NCI-H1694 treated with DMSO at 0.1 percent for 48 hours (cell line): ENCODE results near the gene TEDC2.
A peak's percentile ranks its signal among the peaks of the same experiment; 100 is the strongest.
"Not testable (repeated sequence)": the region's sequence is repeated elsewhere in the genome, so short reads cannot be mapped to it uniquely, and the experiment has no call there.

Source experiments
- DNase-seq: peaks from one replicate; lab custom pipeline; 2025; lab: John Stamatoyannopoulos, UW

The TEDC2 gene

DNA sequence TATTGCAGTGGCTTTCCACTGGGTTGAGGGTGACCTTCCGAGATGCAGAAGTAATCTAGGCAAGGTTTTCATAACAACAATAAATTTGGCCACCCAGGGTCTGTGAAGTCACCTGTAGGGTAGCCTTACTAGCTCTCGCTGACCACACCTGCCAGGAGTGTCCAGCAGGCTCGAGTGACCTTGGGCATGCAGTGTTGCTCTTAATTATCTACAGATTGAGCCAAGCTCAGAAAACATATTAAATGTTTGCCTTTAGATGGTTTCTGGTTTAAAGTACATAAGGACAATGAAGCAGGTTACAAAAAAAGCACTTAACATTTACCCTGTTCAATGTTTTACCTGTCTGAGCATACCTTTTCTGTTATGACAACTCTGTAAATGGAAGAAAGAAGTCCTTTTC, 16.8 kb downstream of the TEDC2 start:
- no peak for DNase-seq

DNA sequence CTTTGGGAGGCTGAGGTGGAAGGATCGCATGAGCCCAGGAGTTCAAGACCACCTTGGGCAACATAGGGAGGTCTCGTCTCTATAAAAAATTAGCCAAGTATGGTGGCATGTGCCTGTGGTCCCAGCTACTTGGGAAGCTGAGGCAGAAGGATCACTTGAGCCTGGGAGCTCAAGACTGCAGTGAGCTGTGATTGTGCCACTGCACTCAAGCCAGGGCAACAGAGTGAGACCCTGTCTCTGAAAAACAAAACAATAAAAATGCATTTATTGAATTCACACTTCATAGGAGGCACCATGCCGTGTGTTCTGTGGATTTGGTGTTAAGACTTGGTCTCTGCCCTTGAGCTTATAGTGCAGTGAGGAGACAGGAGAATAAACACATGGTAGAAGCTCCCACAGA, 17.4 kb downstream of the TEDC2 start:
- no peak for DNase-seq

DNA sequence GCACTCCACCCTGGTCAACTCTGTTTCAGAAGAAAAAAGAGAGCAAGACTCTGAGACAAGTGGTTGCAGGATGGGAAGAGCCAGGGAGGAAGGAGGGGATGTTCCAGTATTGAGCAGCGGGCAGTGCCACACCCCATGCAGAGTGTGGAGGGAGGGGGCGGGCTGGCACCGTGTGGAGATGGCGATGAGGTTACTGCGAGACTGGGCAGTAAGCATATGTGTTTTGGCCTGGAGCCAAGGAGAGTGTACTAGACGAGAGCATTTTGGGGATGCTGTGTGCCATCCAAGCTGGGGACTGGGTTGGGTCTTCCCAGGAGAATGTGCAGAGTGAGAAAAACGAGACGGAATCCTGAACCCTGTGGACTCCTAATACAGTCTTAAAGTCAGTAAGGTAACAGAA, 18.4 kb downstream of the TEDC2 start:
- no peak for DNase-seq

DNA sequence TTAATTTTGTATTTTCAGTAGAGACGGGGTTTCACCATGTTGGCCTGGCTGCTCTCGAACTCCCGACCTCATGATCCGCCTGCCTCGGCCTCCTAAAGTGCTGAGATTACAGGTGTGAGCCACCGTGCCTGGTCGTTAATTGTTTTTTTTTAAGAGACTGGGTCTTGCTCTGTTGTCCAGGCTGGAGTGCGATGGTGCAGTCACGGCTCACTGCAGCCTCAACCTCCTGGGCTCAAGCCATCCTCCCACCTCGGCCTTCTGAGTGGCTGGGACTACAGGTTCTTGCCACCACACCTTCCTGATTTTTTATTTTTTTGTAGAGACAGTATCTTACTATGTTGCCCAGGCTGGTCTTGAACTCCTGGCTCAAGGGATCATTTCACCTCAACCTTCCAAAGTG, 20.1 kb downstream of the TEDC2 start:
- DNase-seq = not testable (repeated sequence)

DNA sequence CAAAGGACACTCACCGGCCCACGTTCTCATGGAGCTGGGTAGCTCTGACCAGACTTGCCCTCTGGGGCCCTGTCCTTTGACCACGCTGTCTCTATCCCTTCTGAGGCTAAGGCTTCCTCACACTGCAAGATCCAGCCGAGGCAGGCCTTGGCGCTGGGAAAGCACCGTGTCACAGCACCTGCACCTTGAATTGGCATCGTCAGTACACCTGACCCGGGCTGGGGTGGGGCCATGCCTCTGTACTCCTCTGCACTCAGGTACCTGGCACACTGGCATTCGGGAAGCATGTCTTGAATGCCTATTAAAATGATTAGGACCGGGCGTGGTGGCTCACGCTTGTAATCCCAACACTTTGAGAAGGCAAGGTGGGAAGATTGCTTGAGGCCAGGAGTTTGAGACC, 21.0 kb downstream of the TEDC2 start:
- DNase-seq = no peak

DNA sequence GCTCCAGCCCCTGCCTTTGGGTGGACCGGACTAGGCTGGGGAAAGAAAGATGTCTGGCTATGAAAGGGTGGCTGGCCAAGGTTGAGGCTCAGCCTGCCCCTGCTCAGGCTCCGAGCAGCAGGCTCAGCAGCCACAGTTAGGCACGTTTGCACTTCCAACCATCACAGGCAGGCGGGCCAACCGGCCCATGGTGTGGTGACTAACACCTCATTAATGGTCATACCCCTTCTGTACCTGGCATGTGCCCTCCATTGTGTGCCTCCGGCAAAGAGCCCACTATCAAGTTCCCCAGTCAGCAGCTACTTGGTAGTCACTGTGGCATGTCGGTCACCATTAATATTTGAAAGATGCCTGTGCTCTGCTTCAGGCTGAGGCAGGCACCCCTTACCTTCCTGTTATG, 21.8 kb downstream of the TEDC2 start:
- no peak for DNase-seq

DNA sequence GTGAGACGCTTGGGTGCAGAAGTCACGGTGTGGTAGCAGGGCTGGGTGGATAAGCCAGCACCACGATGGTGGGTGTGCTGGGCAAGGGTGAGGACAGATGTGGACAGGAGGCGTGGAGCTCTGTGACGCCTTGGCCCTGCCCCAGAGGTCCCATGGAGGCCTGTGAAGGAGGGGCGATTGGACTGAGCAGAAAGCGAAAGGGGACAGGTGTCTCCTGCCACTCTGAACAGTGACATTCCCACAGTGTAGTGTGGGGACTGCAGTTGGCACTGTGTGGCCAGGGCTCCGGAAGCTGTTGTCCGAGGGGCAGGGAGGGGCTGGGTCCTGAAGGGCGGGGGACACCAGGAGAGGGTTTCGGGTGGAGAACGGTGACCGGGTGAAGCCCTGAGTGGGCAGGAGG, 22.3 kb downstream of the TEDC2 start:
- no peak for DNase-seq

DNA sequence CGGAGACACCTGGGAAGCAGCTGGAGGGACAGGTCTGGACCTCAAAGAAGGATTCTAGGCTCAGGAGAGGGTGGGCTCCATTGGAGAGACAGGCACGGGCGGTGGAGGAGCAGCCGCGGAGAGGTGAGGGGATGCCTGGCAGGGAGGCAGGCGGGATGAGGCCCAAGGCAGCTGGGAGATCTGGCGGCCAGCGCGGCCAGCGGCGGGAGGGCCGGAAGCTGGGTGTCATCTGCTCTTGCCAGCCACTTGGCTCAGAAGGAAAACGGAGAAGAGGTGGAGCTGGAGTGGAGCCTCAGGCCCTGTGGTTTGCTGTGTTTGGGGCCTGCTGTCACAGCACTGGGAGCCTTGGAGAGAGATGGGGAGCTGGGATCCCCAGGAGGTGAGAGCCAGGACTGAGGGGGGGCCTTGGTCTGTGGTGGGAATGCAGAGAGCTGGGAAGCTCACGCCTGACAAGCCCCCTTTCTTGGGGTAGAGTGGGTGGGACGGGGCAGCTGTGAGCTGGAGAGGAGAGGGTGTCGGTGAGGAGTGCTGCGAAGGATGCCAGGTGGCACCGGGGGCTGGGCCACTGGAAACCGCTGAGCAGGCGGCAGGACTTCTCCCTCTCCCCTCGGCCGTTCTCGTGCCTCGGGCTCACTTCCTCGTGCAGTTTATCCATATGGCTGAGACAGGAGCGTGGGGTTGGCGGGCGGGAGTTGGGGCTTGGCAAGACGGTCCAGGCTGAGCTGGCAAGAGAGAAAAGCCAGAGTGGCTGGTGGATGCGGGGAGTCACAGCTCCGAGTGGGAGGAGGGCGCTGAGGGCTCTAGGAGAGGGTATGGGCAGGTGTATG, 23.0 kb downstream of the TEDC2 start:
- no peak for DNase-seq

DNA sequence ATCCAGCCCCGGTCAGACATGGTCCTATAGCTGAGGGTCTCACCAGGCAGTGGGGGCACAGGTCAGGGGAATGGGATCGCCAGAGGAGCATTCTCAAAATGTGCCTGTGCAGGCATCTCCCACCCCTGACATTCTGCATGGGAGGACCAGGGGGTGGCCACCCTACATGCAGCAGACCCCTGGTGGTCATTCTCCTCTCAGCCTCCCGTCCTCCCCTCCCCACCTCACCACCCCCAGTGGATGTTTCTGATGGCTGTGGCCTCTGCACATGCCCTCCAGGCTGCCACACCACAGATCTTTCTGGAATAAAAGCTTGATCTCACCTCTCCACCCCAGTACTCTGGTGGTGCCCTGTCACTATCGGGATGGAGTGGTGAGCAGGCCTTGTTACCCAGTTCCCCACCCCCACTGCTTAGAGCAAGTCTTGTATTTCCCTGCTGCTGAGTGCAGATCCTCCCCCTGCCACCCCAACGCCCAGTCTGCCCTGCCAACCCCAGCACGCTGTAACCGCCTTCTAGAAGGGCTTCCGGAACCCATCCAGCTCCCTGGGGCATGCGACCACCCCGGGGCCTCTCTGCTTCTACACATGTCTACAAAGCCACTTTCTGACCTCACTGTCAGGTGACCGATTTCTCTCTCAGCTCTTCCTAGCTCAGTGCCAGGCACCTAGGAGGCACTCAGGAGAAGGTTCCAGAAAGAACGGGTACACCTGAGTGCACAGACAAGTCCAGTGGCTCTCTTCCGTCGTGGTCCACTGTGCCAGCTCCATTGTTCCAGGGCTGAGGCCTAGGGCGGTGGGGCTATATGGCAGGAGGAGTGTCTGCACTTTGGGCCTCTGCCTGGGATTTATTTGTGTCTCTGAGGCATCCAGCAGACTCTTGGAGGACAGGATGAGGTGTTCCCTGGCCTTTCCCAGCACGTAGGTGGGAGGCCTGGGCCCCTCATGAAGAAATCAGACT, 24.3 kb downstream of the TEDC2 start:
- no peak for DNase-seq

DNA sequence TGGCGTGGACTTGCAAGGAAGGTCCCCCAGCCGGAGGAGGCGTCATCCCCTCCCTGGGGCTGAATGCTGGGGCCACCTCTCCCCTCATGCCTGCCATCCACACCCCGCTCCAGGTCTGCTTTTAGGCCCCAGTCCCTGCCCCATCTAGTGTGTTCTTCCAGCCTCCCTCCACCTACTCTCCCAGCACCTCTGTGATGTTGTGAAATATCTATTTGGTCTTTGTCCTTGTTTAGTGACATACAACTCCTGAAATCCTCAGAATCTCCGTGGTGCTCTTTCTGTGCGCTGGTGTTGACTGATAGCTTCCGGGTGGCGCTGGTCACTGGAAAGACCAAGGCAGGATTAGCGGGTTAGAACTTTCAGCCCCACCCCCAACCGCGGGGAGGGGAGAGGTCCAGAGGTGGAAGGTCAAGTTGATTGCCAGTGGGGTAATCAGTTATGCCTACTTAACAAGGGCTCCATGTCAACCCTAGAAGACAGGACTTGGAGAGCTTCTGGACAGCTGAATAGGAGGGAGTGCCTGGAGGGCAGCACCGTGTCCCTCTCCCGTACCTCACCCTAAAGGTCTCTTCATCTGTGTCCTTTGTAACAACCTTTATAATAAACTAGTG, 25.1 kb downstream of the TEDC2 start:
- no peak for DNase-seq

DNA sequence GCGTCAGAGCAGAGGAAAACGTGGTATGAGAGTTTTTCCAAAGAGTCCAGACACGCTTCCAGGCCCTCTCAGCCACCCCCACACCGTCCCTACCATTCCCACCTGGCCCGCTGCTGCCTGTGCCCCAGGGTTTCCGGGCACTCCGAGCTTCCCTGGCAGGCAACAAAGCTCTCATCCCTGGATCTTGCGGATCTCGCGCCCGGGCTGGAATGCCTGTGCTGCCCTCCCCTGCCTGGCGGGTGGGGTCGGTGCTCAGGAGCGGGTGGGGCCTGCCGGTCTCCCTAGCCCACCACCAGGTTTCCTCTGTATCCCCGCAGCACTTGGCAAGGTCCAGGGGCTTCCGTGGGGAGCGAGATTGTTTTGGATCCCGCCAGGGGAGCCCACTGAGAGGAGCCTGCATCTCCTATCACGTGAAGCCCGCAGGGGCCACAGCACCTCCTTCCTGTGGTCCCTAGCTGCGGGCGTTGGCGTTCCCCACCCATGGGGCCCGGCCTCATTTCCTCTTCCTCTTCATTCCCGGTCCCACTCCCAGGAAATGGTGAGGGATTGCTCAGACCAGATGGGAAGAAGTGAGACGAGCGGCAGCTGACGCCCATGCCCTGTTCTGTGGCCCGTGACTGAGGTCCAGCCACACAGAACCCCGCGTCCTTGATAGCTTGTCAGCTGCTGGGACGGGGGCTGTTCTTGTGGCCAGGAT, 26.1 kb downstream of the TEDC2 start:
- DNase-seq = no peak

DNA sequence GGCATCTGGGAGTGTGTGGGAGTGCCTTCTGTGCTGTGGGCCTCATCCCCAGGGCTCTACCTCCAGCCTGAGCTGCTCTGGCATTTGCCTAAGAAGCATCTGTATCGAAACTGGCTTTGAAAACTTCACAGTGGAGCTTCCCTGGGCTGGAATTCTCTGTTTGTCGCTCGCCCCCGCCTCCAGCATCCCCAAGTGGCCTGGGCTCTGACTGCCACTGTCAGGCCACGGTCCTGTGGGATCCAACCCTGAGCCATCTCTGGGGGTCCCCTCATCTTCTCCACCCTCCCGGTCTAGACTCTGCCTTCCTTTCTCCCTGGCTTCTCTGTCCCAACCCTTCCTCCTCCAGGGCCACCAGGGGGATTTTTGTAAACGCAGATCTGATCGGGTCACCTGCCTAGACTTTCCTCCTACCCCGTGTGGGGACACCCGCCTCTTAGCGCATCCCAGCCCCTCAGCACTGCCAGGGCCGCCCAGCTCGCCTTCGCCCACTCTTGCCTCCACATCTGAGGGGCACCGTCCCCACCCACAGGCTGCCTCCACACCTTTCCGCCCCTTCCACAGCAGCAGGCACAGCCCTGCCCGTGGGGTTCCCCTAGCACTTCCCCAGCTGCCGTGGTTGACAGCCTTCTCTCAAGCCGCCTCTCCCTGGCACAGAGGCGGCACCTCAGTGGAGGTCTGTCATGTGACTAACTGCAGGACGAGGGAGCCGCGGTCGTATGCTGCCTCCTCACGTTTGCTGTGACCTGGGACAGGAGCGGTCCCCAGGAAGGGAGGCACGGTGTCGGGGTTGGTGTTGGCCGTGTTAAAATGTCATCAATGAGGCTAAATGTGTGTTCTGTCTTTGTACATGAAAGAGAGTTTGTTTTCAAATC, 27.0 kb downstream of the TEDC2 start:
- peak; percentile 17 for DNase-seq

DNA sequence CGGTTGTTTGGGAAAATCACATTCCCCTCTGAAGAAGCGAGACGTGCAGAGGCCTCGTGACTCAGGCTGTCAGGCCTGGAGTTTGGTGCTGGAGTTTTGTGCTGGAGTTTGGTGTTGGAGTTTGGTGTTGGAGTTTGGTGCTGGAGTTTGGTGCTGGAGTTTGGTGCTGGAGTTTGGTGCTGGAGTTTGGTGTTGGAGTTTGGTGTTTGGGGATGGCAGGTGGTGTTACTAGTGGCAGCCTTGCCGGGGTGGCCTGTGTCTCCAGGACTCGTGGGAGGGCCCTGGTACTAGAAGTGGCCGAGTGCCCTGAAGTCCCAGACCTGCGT, 27.6 kb downstream of the TEDC2 start:
- no peak for DNase-seq

DNA sequence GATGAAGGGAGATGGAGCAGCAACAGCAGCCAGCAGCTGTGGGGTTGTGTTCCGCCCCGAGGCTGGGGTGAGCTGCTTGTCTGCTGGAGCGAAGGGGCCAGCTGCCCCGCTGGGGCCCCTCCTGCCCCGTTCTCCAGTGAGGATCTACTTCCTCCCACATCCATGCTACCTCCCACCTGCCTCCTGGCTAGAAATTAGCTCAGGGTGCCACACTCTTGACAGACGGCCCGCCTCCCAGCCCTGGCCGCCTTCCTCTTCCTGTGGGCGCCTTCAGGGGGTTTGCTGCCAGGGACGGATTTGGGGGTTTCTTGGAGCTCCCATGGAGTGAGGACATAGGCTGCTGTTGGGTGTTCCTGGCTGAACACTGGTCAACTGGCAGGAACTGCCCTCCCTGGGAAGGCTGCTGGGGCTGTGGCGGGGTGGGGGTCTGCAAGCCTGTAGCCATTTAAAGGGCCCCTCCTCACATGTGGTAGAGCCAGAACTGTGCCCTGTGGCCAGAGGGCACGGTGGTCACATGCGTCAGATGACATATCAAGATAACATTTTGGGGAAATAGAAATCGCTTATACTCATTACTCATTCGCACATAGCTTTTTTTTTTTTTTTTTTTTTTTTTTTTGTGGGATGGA, 28.1 kb downstream of the TEDC2 start:
- DNase-seq = no peak

DNA sequence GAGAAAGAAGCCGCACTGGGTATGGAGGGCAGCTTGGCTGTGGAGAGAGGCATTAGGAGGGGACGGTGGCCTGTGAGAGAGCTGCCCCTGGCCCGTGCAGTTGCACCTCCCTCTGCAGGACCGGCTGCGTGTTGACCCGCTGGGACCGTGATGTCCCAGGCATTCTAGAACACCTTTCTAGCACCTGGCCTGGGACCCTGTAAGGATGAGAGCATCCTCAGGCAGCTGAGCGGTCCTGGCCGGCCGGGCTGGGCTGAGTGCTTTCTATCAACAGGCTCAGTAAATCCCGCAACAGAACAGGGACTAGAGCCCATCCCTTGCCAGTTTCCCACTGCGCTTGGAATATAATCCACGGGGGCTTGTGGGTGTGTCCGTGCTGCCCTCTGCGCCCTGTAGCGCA, 29.7 kb downstream of the TEDC2 start:
- DNase-seq = no peak

DNA sequence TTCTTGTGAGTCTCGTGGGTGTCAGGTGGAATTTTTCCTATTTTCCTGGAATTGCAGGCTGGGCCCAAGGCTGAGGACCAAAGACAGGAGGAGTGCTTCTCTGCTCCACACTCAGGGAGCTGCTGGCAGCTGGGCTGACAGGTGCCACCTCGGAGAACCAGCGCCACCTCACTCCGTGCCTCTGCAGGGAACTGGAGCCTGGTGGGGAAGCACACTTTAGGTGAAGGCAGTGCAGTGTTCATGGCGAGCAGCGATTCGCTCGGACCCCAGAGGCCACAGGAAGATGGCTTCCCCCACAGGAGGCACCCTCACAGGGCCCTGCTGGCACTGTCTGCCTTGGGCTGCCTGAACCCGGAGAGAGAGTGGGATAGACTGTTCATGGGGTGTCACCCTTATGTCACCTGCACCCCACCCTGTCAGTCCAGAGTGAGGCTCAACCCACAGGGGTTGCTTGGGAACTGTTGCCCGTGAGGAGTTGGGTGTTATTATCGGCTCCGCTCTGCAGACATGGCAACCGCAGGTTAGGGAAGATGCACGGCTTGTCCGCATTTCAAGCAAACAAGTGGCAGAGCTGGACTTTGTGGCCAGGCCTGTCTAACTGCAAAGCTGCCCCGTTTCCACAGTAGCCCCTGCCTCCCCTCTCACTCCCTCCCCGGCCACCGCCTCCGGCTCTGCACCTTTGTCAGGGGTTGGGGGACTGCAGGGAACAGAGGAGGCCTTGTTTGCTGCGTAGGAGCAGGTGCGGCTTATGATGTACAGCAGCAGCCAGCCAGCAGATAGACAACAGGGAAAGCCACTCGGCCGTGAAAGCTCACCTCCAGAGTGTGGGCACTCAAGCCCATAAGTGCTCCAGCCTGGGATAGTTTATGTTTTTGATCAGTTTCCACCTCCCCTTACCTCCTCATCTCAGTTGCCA, 30.5 kb downstream of the TEDC2 start:
- DNase-seq = no peak

DNA sequence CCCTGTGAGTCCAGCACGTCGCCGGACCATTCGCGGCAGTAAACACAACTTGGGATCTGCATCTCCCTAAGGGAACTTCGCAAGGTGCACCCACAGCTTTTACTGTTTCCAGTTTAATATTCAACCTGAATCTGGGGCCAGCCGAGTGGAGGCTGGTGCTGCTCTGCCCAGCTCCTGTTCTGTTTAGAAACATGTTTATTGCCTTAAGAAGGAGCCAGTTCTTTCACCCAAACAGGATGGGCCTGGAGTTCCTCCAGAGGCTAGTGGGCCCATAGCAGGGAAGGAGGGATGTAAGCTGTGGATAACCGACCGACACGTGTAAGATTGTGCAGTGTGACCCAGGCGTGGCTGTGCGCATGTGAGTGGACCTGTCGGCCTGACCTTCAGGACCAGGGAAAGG, 32.4 kb downstream of the TEDC2 start:
- DNase-seq = no peak

DNA sequence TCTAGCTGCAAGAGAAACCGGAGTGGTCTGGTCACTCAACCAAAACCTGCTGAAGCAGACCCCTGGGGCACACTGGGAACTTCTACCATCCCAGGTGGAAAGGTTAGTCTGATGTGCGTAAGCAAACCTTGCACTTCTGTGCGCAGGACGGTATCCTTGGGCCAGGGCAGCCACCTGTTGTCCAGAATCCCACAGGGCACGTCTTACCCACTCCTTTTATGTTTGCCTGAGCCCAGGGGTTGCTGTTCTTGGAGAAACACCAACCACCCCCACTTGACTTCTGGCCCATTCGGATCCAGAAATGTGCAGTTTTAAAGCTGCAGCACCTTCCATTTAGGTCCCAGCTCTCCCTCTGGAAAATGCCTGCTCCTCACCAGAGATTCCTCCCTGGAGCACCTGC, 33.7 kb downstream of the TEDC2 start:
- no peak for DNase-seq

DNA sequence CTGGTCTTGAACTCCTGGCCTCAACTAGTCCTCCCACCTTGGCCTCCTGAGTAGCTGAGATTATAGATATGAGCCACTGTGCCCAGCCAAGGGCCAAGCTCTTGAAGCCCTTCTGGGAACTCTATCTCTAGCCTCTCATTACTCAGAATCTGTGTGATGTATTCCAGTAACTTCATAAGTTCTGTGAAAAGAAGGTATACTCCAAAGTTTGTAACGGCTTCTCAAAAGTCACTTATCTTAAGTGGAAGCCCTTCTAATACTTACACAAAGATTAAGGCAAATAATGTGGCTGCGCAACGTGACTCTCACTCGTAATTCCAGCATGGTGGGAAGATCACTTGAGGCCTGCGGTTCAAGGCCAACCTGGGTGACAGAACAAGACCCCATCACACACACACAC, 34.7 kb downstream of the TEDC2 start:
- no peak for DNase-seq

DNA sequence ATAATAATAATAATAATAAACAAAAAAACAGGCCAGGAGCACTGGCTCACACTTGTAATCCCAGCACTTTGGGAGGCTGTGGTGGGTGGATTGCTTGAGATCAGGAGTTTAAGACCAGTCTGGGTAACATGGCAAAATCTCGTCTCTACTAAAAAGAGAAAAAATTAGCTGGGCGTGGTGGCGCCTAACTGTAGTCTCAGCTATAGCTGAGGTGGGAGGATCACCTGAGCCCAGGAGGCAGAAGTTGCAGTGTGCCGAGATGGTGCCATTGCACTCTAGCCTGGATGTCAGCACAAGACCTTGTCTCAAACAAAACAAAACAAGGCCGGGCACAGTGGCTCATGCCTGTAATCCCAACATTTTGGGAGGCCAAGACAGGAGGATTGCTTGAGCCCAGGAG, 35.1 kb downstream of the TEDC2 start:
- DNase-seq = no peak
